ENCODE measurements around the gene ANKRD16. TPM values are rescaled to one million over a fixed set of nuclear protein-coding genes. Genes with fewer than 3 reads are reported as not detected.

Gene ANKRD16
- total and polyA plus RNA-seq, 2 donors (not counting 1 experiment from before 2014, with no cell fraction given), result 10.9 to 12.6 TPM

- no peaks in the 10 kb centered on the region for H3K27me3 ChIP-seq (replicated peaks in 1 of 4; ENCODE audit: control extremely low read depth in 1 of 4, control insufficient read depth in 3 of 4, insufficient read depth in 4 of 4, low read length in 3 of 4)
- H3K27ac ChIP-seq (ENCODE audit: low read length in 2 of 2), result no peak overlapping the region
- no peak overlapping the region for H3K4me2 ChIP-seq (replicated peaks; ENCODE audit: low read depth, low read length, poor library complexity, severe bottlenecking)
- no peak overlapping the region for H3K4me3 ChIP-seq (ENCODE audit: control extremely low read depth in 1 of 5, extremely low read depth in 1 of 5, insufficient read depth in 1 of 5, low read depth in 2 of 5, low read length in 4 of 5)
- Mint-ChIP-seq H3K27me3 (no peaks in the 10 kb centered on the region), H3K4me1 (peaks cover 17% of the 10 kb centered on the region), H3K4me3 (no peak overlapping the region), H3K9me3 (ENCODE audit: insufficient read depth) (no peaks in the 10 kb centered on the region), H3K27ac (no peak overlapping the region)
- ChIA-PET CTCF (no interaction called here), POLR2A (no interaction called here)
- no peak overlapping the region for H3K9ac ChIP-seq (ENCODE audit: low read length)
- no peak for TF ChIP-seq CTCF (IDR thresholded peaks at IDR 0.05)
- TF ChIP-seq EZH2 (IDR thresholded peaks at IDR 0.05; ENCODE audit: borderline replicate concordance, insufficient read depth, low read depth, low read length, poor library complexity, severe bottlenecking), result no peak
- intact Hi-C loops (cut with micrococcal nuclease), result no loop called here
- H3K9me3 ChIP-seq (ENCODE audit: control extremely low read depth in 1 of 3, control insufficient read depth in 2 of 3, insufficient read depth in 1 of 3, low read length in 2 of 3), result no peaks in the 10 kb centered on the region
- H3K79me2 ChIP-seq (ENCODE audit: control insufficient read depth, insufficient read depth, low read length), result peaks cover 73% of the 10 kb centered on the region
- no peak for ATAC-seq (ENCODE audit: low read depth)
- peaks cover 13 to 49% of the 10 kb centered on the region in 2 experiments for H3K36me3 ChIP-seq (replicated peaks in 1 of 2; ENCODE audit: control extremely low read depth in 1 of 2, control insufficient read depth in 1 of 2, extremely low read depth in 1 of 2, insufficient read depth in 2 of 2, low read length in 1 of 2)
- peaks cover 5 to 7% of the 10 kb centered on the region in 2 donors for H3K4me1 ChIP-seq (ENCODE audit: control insufficient read depth in 2 of 2, insufficient read depth in 2 of 2, low read length in 2 of 2)
- H4K20me1 ChIP-seq (ENCODE audit: control insufficient read depth, insufficient read depth, low read length, poor library complexity, severe bottlenecking), result peaks cover 4% of the 10 kb centered on the region
- DNase-seq, result no peak
- 83% methylated on average over 4 of the region's 5 CpGs for WGBS (ENCODE audit: insufficient coverage)
- no peak overlapping the region for H2AFZ ChIP-seq (ENCODE audit: insufficient read depth, low read depth, low read length, poor library complexity, severe bottlenecking)
Measured at GRCh38 chr10:5906651-5907050, 17.0 kb upstream of the ANKRD16 start.

GRCh38 chr10:5905854-5906507 lies 16.3 kb upstream of the ANKRD16 start:
- Histone ChIP-seq H3K27me3 (replicated peaks in 1 of 4; ENCODE audit: control extremely low read depth in 1 of 4, control insufficient read depth in 3 of 4, insufficient read depth in 4 of 4, low read length in 3 of 4) (no peaks in the 10 kb centered on the region), H3K27ac (ENCODE audit: low read length in 2 of 2) (no peak overlapping the region), H2AFZ (ENCODE audit: insufficient read depth, low read depth, low read length, poor library complexity, severe bottlenecking) (no peak overlapping the region), H3K4me2 (replicated peaks; ENCODE audit: low read depth, low read length, poor library complexity, severe bottlenecking) (no peak overlapping the region), H4K20me1 (ENCODE audit: control insufficient read depth, insufficient read depth, low read length, poor library complexity, severe bottlenecking) (peaks cover 4% of the 10 kb centered on the region), H3K4me3 (ENCODE audit: control extremely low read depth in 1 of 5, extremely low read depth in 1 of 5, insufficient read depth in 1 of 5, low read depth in 2 of 5, low read length in 4 of 5) (no peak overlapping the region), H3K9ac (ENCODE audit: low read length) (no peak overlapping the region), H3K9me3 (ENCODE audit: control extremely low read depth in 1 of 3, control insufficient read depth in 2 of 3, insufficient read depth in 1 of 3, low read length in 2 of 3) (no peaks in the 10 kb centered on the region), H3K36me3 (replicated peaks in 1 of 2; ENCODE audit: control extremely low read depth in 1 of 2, control insufficient read depth in 1 of 2, extremely low read depth in 1 of 2, insufficient read depth in 2 of 2, low read length in 1 of 2) (peaks cover 11 to 42% of the 10 kb centered on the region in 2 experiments), H3K4me1 (ENCODE audit: control insufficient read depth in 2 of 2, insufficient read depth in 2 of 2, low read length in 2 of 2) (peaks cover 5 to 7% of the 10 kb centered on the region in 2 donors), H3K79me2 (ENCODE audit: control insufficient read depth, insufficient read depth, low read length) (peaks cover 74% of the 10 kb centered on the region)
- Mint-ChIP-seq H3K27me3 (no peaks in the 10 kb centered on the region), H3K4me1 (peaks cover 17% of the 10 kb centered on the region), H3K27ac (no peak overlapping the region), H3K9me3 (ENCODE audit: insufficient read depth) (no peaks in the 10 kb centered on the region), H3K4me3 (no peak overlapping the region)
- POLR2A ChIA-PET, result no interaction called here
- 84% methylated on average over 13 of the region's 13 CpGs for WGBS (ENCODE audit: insufficient coverage)
- TF ChIP-seq EZH2 (IDR thresholded peaks at IDR 0.05; ENCODE audit: borderline replicate concordance, insufficient read depth, low read depth, low read length, poor library complexity, severe bottlenecking) (no peak), CTCF (IDR thresholded peaks at IDR 0.05) (no peak)
- intact Hi-C loops (cut with micrococcal nuclease), result no loop called here
- ATAC-seq (ENCODE audit: low read depth) (no peak), DNase-seq (no peak)
- CTCF ChIA-PET, result interaction anchor here (1.1 kb wide), 1 partner anchor 16 kb away, joined by 3 read pairs; the partner anchor contains the start of genes ANKRD16 and FBH1

Data from B cell (primary cell).